ENCODE results near the gene UCK1.

- TF ChIP-seq MYC (CRISPR knock-in tag; IDR thresholded peaks at IDR 0.05; ENCODE audit: borderline replicate concordance) = no peak
- TF ChIP-seq ZNF501 (CRISPR knock-in tag; IDR thresholded peaks at IDR 0.05) = no peak
- no peak for TF ChIP-seq RXRA (CRISPR knock-in tag; IDR thresholded peaks at IDR 0.05)
These were observed 9.9 kb downstream of the UCK1 start for GRCh38 chr9:131521203-131521602.

Measured in HepG2 (cell line).